B cell (primary cell): ENCODE data around the gene HOXA11. TPM values are rescaled to one million over a fixed set of nuclear protein-coding genes. Genes with fewer than 3 reads are reported as not detected.

Experiments
- ATAC-seq: fragments of 200-7000 bp; cut with Tn5 transposase; one replicate; pipeline ENCODE4 v1.10.0; 2021; ENCODE audit warnings: low read depth, mild to moderate bottlenecking, moderate number of reproducible peaks, moderate library complexity
- CTCF ChIA-PET: fragments of 350-600 bp; sonication (Branson Sonifier 250); formaldehyde crosslinking; loops from one replicate; lab custom pipeline; 2021; ENCODE audit warnings: antibody characterized with exemption, inconsistent platforms; lab: Charles Lee
- POLR2A ChIA-PET: fragments of 350-600 bp; sonication (Branson Sonifier 250); formaldehyde crosslinking; loops from one replicate; lab custom pipeline; 2021; ENCODE audit warnings: antibody characterized with exemption; lab: Charles Lee
- DNase-seq: peaks from one replicate; pipeline ENCODE4 v3.0.0; 2013
- H2AFZ ChIP-seq: 2 replicates; pipeline ENCODE4 v1.6.1; 2012; ENCODE audit warnings: mild to moderate bottlenecking, low read depth, low read length; ENCODE audit not compliant: insufficient read depth, poor library complexity, severe bottlenecking
- H3K27ac ChIP-seq, 2 donors: 1 replicate in 1 of 2; 2 replicates in 1 of 2; pipeline ENCODE4 v1.5.1; 2012 to 2013; ENCODE audit warnings: low read length in 2 of 2, mild to moderate bottlenecking in 2 of 2, moderate library complexity in 1 of 2
- H3K27me3 ChIP-seq, 4 experiments: fragments of 200-600 bp in 1 of 4; sonication (generic) in 1 of 4; replicated peaks in 1 of 4; 1 replicate in 2 of 4; 2 replicates in 2 of 4; pipeline versions ENCODE4 v1.6.1 to v1.7.0; 2013 to 2016; ENCODE audit warnings: low read length in 3 of 4, mild to moderate bottlenecking in 2 of 4, mixed read lengths in 1 of 4, moderate library complexity in 1 of 4; ENCODE audit not compliant: insufficient read depth in 4 of 4, control insufficient read depth in 3 of 4; ENCODE audit errors: control extremely low read depth in 1 of 4
- H3K36me3 ChIP-seq, 2 experiments: replicated peaks in 1 of 2; 1 replicate in 1 of 2; 2 replicates in 1 of 2; pipeline versions ENCODE4 v1.6.1 to v1.7.1; 2013; ENCODE audit warnings: low read length in 1 of 2; ENCODE audit not compliant: insufficient read depth in 2 of 2, control insufficient read depth in 1 of 2; ENCODE audit errors: control extremely low read depth in 1 of 2, extremely low read depth in 1 of 2
- H3K4me1 ChIP-seq, 2 donors: fragments of 200-600 bp in 1 of 2; sonication (generic) in 1 of 2; 1 replicate in 1 of 2; 2 replicates in 1 of 2; pipeline versions ENCODE4 v1.5.1 to v1.6.1; 2013 to 2017; ENCODE audit warnings: low read length in 2 of 2; ENCODE audit not compliant: control insufficient read depth in 2 of 2, insufficient read depth in 2 of 2
- H3K4me2 ChIP-seq: replicated peaks from 2 replicates; pipeline ENCODE3; 2012; ENCODE audit warnings: mild to moderate bottlenecking, low read depth, low read length; ENCODE audit not compliant: poor library complexity, severe bottlenecking
- H3K4me3 ChIP-seq, 5 experiments: fragments of 200-600 bp in 1 of 5; sonication (generic) in 1 of 5; 1 replicate in 3 of 5; 2 replicates in 2 of 5; pipeline versions ENCODE4 v1.5.1 to v1.7.0; 2011 to 2016; ENCODE audit warnings: low read length in 4 of 5, mild to moderate bottlenecking in 4 of 5, low read depth in 2 of 5, control low read depth in 1 of 5, moderate library complexity in 1 of 5; ENCODE audit not compliant: insufficient read depth in 1 of 5; ENCODE audit errors: control extremely low read depth in 1 of 5, extremely low read depth in 1 of 5
- H3K79me2 ChIP-seq: fragments of 200-600 bp; sonication (generic); one replicate; pipeline ENCODE4 v1.6.0; 2016; ENCODE audit warnings: low read length; ENCODE audit not compliant: control insufficient read depth, insufficient read depth
- H3K9ac ChIP-seq: fragments of 200-600 bp; sonication (generic); 2 replicates; pipeline ENCODE4 v1.6.1; 2017; ENCODE audit warnings: mild to moderate bottlenecking, low read length, moderate library complexity
- H3K9me3 ChIP-seq, 3 donors: one replicate each; pipeline versions ENCODE4 v1.6.1 to v1.7.1; 2013; ENCODE audit warnings: low read length in 2 of 3; ENCODE audit not compliant: control insufficient read depth in 2 of 3, insufficient read depth in 1 of 3; ENCODE audit errors: control extremely low read depth in 1 of 3
- H4K20me1 ChIP-seq: 2 replicates; pipeline ENCODE4 v1.6.0; 2012; ENCODE audit warnings: mild to moderate bottlenecking, low read length; ENCODE audit not compliant: insufficient read depth, control insufficient read depth, poor library complexity, severe bottlenecking
- H3K27ac Mint-ChIP-seq: one replicate; pipeline ENCODE4 v1.8.0; 2021; ENCODE audit warnings: mixed read lengths
- H3K27me3 Mint-ChIP-seq: one replicate; pipeline ENCODE4 v1.8.0; 2021; ENCODE audit warnings: mixed read lengths
- H3K4me1 Mint-ChIP-seq: one replicate; pipeline ENCODE4 v1.8.0; 2021; ENCODE audit warnings: mixed read lengths
- H3K4me3 Mint-ChIP-seq: one replicate; pipeline ENCODE4 v1.8.0; 2021; ENCODE audit warnings: mixed read lengths
- H3K9me3 Mint-ChIP-seq: one replicate; pipeline ENCODE4 v1.8.0; 2022; ENCODE audit warnings: mixed read lengths; ENCODE audit not compliant: insufficient read depth
- CTCF ChIP-seq: fragments of 200-600 bp; IDR thresholded peaks from one replicate; pipeline ENCODE4 v1.8.0; 2022; ENCODE audit warnings: antibody characterized with exemption, mild to moderate bottlenecking
- EZH2 ChIP-seq: IDR thresholded peaks from 2 replicates; pipeline ENCODE4 v1.6.1; 2012; ENCODE audit warnings: borderline replicate concordance, low read depth, mild to moderate bottlenecking, moderate library complexity, low read length; ENCODE audit not compliant: insufficient read depth, poor library complexity, severe bottlenecking
- WGBS: methylation state at CpG from one replicate; pipeline ENCODE4 v1.1.5; 2013; ENCODE audit warnings: missing lambda C conversion rate; ENCODE audit not compliant: insufficient coverage; 5-methylcytosine and 5-hydroxymethylcytosine counted together
- intact Hi-C: fragments of 100-400 bp; cut with micrococcal nuclease; formaldehyde crosslinking; loops from one replicate; pipeline ENCODE4 v1.10.0; 2022
- polyA plus RNA-seq: library from polyadenylated mRNA; depleted of rRNA; stranded (reverse); fragments of >200 nt; gene quantifications from 2 replicates; pipeline ENCODE4 v1.2.3, GENCODE V29; 2012
- total RNA-seq, 2 donors: library from RNA; stranded (reverse); fragments of 120-200 nt in 1 of 2; gene quantifications; 1 replicate in 1 of 2; 2 replicates in 1 of 2; pipeline versions ENCODE4 v1.2.3 to v1.2.4, GENCODE V29; 2013 to 2022

The HOXA11 gene
- total and polyA plus RNA-seq, 2 donors (not counting 1 experiment from before 2014, with no cell fraction given) = not detected

- H4K20me1 ChIP-seq = peaks cover 4% of the 10 kb centered on the region
- no peak for TF ChIP-seq CTCF
- TF ChIP-seq EZH2 = no peak
- H3K36me3 ChIP-seq = no peaks in the 10 kb centered on the region
- no peaks in the 10 kb centered on the region for H3K9me3 Mint-ChIP-seq
- H3K27me3 Mint-ChIP-seq = peaks cover 57% of the 10 kb centered on the region
- peaks cover 0 to 78% (median 18%) of the 10 kb centered on the region in 3 donors for H3K9me3 ChIP-seq
- ChIA-PET POLR2A (interaction anchor here (1.1 kb wide), 1 partner anchor 10 kb away, joined by 5 read pairs; no protein-coding TSS in a partner anchor), CTCF (interaction anchor here (1.0 to 1.5 kb wide), 3 partner anchors 15 to 33 kb away, joined by 3 to 6 read pairs (median 4); no protein-coding TSS in a partner anchor)
- peaks cover 45 to 61% of the 10 kb centered on the region in 2 donors for H3K4me1 ChIP-seq
- no peak within 1 kb of the TSS for H3K27ac ChIP-seq
- H3K27me3 ChIP-seq = peaks cover 0 to 89% (median 75%) of the 10 kb centered on the region in 4 experiments
- H3K4me3 Mint-ChIP-seq = peak within 1 kb of the TSS; percentile 13
- peak within 1 kb of the TSS in 2 of 5 experiments; percentile 3 to 5 for H3K4me3 ChIP-seq
- no peak for ATAC-seq
- no peak within 1 kb of the TSS for H3K9ac ChIP-seq
- peak; percentile 44 for DNase-seq
- no peaks in the 10 kb centered on the region for H3K79me2 ChIP-seq
- WGBS = 8% methylated on average over 67 of the region's 82 CpGs
- peak within 1 kb of the TSS; percentile 18 for H3K4me2 ChIP-seq
- H3K4me1 Mint-ChIP-seq = peaks cover 23% of the 10 kb centered on the region
- intact Hi-C loops = loop anchor here (10.0 kb wide), 2 partner anchors 891 to 971 kb away; no protein-coding TSS in a partner anchor
- peak within 1 kb of the TSS; percentile 82 for H3K27ac Mint-ChIP-seq
- H2AFZ ChIP-seq = peak within 1 kb of the TSS; percentile 2
Measured at GRCh38 chr7:27165089-27165995, 19.7 kb downstream of the HOXA11 start, which contains the start of gene HOXA9. Gene HOXA9, minus strand, starts transcription at chr7:27165537. Its CDS starts 80 bp downstream, at chr7:27165457.
